BJ (cell line): ENCODE results near the gene TTC23. TPM values are rescaled to one million over a fixed set of nuclear protein-coding genes. Genes with fewer than 3 reads are reported as not detected.

Experiments used
- CTCF ChIA-PET: fragments of 350-600 bp; formaldehyde crosslinking; extraction: SDS; loops from one replicate; lab custom pipeline; 2021; ENCODE audit warnings: antibody characterized with exemption, inconsistent platforms; lab: Yijun Ruan, JAX
- POLR2A ChIA-PET: fragments of 300-600 bp; sonication (Branson Sonifier 250); formaldehyde crosslinking; extraction: SDS; loops from one replicate; lab custom pipeline; 2021; ENCODE audit warnings: antibody characterized with exemption; lab: Charles Lee
- DNase-seq: peaks from one replicate; pipeline ENCODE4 v3.0.0-alpha.2; 2011; ENCODE audit warnings: low read depth
- H3K27me3 ChIP-seq: 2 replicates; pipeline ENCODE4 v1.6.0; 2011; ENCODE audit warnings: low read length; ENCODE audit not compliant: control insufficient read depth, insufficient read depth
- H3K36me3 ChIP-seq: 2 replicates; pipeline ENCODE4 v1.5.1; 2011; ENCODE audit warnings: low read length; ENCODE audit not compliant: control insufficient read depth, insufficient read depth
- H3K4me3 ChIP-seq: 2 replicates; pipeline ENCODE4 v1.5.1; 2011; ENCODE audit warnings: low read depth, mild to moderate bottlenecking, control low read depth, low read length
- CTCF ChIP-seq: IDR thresholded peaks from 2 replicates; pipeline ENCODE4 v1.5.1; 2011; ENCODE audit warnings: low read depth, mild to moderate bottlenecking, control low read depth, inconsistent platforms, low read length, moderate library complexity; ENCODE audit not compliant: insufficient read depth
- polyA plus RNA-seq: library from polyadenylated mRNA; depleted of rRNA; stranded (reverse); fragments of >200 nt; gene quantifications from 2 replicates; pipeline ENCODE4 v1.2.3, GENCODE V29; 2011

Gene TTC23
- polyA plus RNA-seq, 1 experiment: 3.6 TPM

- ChIA-PET CTCF (no interaction called here), POLR2A (no interaction called here)
- Histone ChIP-seq H3K4me3 (no peak overlapping the region), H3K36me3 (no peaks in the 10 kb centered on the region; the same call in 1 of the 2 replicates), H3K27me3 (no peaks in the 10 kb centered on the region)
- TF ChIP-seq CTCF: no peak
- no peak for DNase-seq
Observed at GRCh38 chr15:99157456-99157855, 91.9 kb downstream of the TTC23 start.

- ChIA-PET POLR2A (no interaction called here), CTCF (no interaction called here)
- DNase-seq: no peak
- no peak for TF ChIP-seq CTCF
- H3K4me3 ChIP-seq: no peak overlapping the region
- H3K36me3 ChIP-seq: peaks cover 2% of the 10 kb centered on the region
- no peaks in the 10 kb centered on the region for H3K27me3 ChIP-seq
Observed at GRCh38 chr15:99155961-99156443, 93.4 kb downstream of the TTC23 start.

GRCh38 chr15:99154271-99154670 is 95.1 kb downstream of the TTC23 start:
- H3K27me3 ChIP-seq: no peaks in the 10 kb centered on the region
- CTCF ChIA-PET: no interaction called here
- no peak for DNase-seq

GRCh38 chr15:99153026-99153535 is 96.3 kb downstream of the TTC23 start:
- POLR2A ChIA-PET: no interaction called here
- no peak overlapping the region for H3K4me3 ChIP-seq
- no peaks in the 10 kb centered on the region for H3K27me3 ChIP-seq
- DNase-seq: no peak
- H3K36me3 ChIP-seq: peaks cover 5% of the 10 kb centered on the region
- CTCF ChIA-PET: no interaction called here
- no peak for TF ChIP-seq CTCF

More at GRCh38 chr15:99154271-99154670, 95.1 kb downstream of the TTC23 start:
- POLR2A ChIA-PET: no interaction called here
- Histone ChIP-seq H3K4me3 (no peak overlapping the region), H3K36me3 (peaks cover 5% of the 10 kb centered on the region)
- TF ChIP-seq CTCF: no peak

GRCh38 chr15:99151156-99151555 is 98.2 kb downstream of the TTC23 start:
- ChIA-PET POLR2A (no interaction called here), CTCF (no interaction called here)
- no peak for TF ChIP-seq CTCF
- no peak for DNase-seq
- Histone ChIP-seq H3K36me3 (peaks cover 5% of the 10 kb centered on the region), H3K27me3 (no peaks in the 10 kb centered on the region), H3K4me3 (no peak overlapping the region)
